ENCODE results near the gene ARMC3.

DNA sequence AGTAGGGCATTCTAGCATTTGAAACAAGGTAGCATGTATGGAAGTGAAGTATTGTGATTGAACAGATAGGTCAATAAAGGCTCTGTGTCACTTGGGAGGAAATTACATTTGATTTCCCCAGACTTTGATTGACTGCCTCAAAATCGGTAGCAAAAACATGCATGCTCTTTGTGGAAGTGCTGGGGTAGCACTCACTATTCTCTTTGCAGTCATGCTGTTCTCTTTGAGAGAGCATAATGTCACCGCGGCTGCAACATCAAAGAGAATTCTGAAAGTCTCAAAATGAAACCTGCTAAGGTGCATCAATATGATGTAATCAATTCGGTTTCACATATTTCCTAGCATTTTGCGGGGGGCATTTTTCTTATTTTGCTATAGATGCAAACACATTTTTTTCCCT lies 64.2 kb downstream of the ARMC3 start:
- TF ChIP-seq, protein P1, sequence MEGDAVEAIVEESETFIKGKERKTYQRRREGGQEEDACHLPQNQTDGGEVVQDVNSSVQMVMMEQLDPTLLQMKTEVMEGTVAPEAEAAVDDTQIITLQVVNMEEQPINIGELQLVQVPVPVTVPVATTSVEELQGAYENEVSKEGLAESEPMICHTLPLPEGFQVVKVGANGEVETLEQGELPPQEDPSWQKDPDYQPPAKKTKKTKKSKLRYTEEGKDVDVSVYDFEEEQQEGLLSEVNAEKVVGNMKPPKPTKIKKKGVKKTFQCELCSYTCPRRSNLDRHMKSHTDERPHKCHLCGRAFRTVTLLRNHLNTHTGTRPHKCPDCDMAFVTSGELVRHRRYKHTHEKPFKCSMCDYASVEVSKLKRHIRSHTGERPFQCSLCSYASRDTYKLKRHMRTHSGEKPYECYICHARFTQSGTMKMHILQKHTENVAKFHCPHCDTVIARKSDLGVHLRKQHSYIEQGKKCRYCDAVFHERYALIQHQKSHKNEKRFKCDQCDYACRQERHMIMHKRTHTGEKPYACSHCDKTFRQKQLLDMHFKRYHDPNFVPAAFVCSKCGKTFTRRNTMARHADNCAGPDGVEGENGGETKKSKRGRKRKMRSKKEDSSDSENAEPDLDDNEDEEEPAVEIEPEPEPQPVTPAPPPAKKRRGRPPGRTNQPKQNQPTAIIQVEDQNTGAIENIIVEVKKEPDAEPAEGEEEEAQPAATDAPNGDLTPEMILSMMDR (conservative IDR thresholded peaks at IDR 0.05) = no peak
- no peak for TF ChIP-seq EZH2 (IDR thresholded peaks at IDR 0.05; ENCODE audit: low read depth)

All from PC-9 (cell line).